HEK293 (cell line): Measurements from ENCODE around the gene ADAMTSL2.

Source experiments
- CTCF ChIA-PET: fragments of 350-600 bp; formaldehyde crosslinking; extraction: SDS; loops from one replicate; lab custom pipeline; 2021; ENCODE audit warnings: antibody characterized with exemption; lab: Yijun Ruan, JAX
- POLR2A ChIA-PET: fragments of 300-600 bp; formaldehyde crosslinking; extraction: SDS; loops from one replicate; lab custom pipeline; 2020; ENCODE audit warnings: antibody characterized with exemption, inconsistent platforms; lab: Yijun Ruan, JAX
- H3K27ac ChIP-seq: fragments of 200-500 bp; sonication (Bioruptor generic); 2 replicates; pipeline ENCODE4 v1.5.1; 2014; ENCODE audit warnings: low read depth, low read length, control low read depth, inconsistent platforms; ENCODE audit errors: extremely low read depth
- H3K36me3 ChIP-seq, 2 experiments: fragments of 200-500 bp in 1 of 2; sonication (Bioruptor generic) in 1 of 2; 1 replicate in 1 of 2; 2 replicates in 1 of 2; pipeline ENCODE4 v1.5.1; 2014 to 2017; ENCODE audit warnings: inconsistent platforms in 2 of 2, low read length in 2 of 2; ENCODE audit not compliant: control insufficient read depth in 2 of 2, insufficient read depth in 1 of 2
- H3K4me1 ChIP-seq: fragments of 200-500 bp; sonication (Bioruptor generic); 2 replicates; pipeline ENCODE4 v1.5.1; 2014; ENCODE audit warnings: mild to moderate bottlenecking, low read length, inconsistent platforms; ENCODE audit not compliant: control insufficient read depth, insufficient read depth
- H3K4me3 ChIP-seq: 2 replicates; pipeline ENCODE4 v1.5.1; 2011; ENCODE audit warnings: low read depth, mild to moderate bottlenecking, control low read depth, low read length, moderate library complexity
- H3K9me3 ChIP-seq: fragments of 200-500 bp; sonication (Bioruptor generic); 2 replicates; pipeline ENCODE4 v1.5.1; 2014; ENCODE audit warnings: low read depth, low read length, inconsistent platforms; ENCODE audit not compliant: control insufficient read depth, insufficient read depth
- BCL11A ChIP-seq: fragments of 450-650 bp; formaldehyde crosslinking; IDR thresholded peaks from 2 replicates; pipeline ENCODE4 v1.5.1; 2016; ENCODE audit warnings: low read depth, missing biosample characterization, missing genetic modification characterization
- EGR2 ChIP-seq: fragments of 450-650 bp; formaldehyde crosslinking; IDR thresholded peaks from 2 replicates; pipeline ENCODE4 v1.5.1; 2016; ENCODE audit warnings: low read depth, missing biosample characterization, missing genetic modification characterization
- FEZF1 ChIP-seq: fragments of 450-650 bp; formaldehyde crosslinking; IDR thresholded peaks from 2 replicates; pipeline ENCODE4 v1.5.1; 2016; ENCODE audit warnings: missing biosample characterization, missing genetic modification characterization
- GLIS1 ChIP-seq: fragments of 450-650 bp; formaldehyde crosslinking; IDR thresholded peaks from 2 replicates; pipeline ENCODE4 v1.5.1; 2016; ENCODE audit warnings: missing biosample characterization, missing genetic modification characterization
- KLF16 ChIP-seq: fragments of 450-650 bp; formaldehyde crosslinking; IDR thresholded peaks from 2 replicates; pipeline ENCODE4 v1.5.1; 2017; ENCODE audit warnings: missing biosample characterization, missing genetic modification characterization
- ZBTB10 ChIP-seq: fragments of 450-650 bp; formaldehyde crosslinking; IDR thresholded peaks from 2 replicates; pipeline ENCODE4 v1.5.1; 2016; ENCODE audit warnings: missing biosample characterization, missing genetic modification characterization
- ZFHX2 ChIP-seq: fragments of 450-650 bp; formaldehyde crosslinking; conservative IDR thresholded peaks from 2 replicates; pipeline ENCODE4 v1.5.1; 2016; ENCODE audit warnings: missing biosample characterization, missing genetic modification characterization
- ZFP3 ChIP-seq: fragments of 450-650 bp; formaldehyde crosslinking; IDR thresholded peaks from 2 replicates; pipeline ENCODE4 v1.5.1; 2016; ENCODE audit warnings: low read depth, missing biosample characterization, missing genetic modification characterization
- ZFP37 ChIP-seq: fragments of 450-650 bp; formaldehyde crosslinking; IDR thresholded peaks from 2 replicates; pipeline ENCODE4 v1.5.1; 2016; ENCODE audit warnings: missing biosample characterization, missing genetic modification characterization
- ZNF157 ChIP-seq: fragments of 450-650 bp; formaldehyde crosslinking; IDR thresholded peaks from 2 replicates; pipeline ENCODE4 v1.5.1; 2016; ENCODE audit warnings: missing biosample characterization, missing genetic modification characterization
- ZNF16 ChIP-seq: fragments of 450-650 bp; formaldehyde crosslinking; IDR thresholded peaks from 2 replicates; pipeline ENCODE4 v1.5.1; 2016; ENCODE audit warnings: low read depth, missing biosample characterization, missing genetic modification characterization
- ZNF184 ChIP-seq: fragments of 450-650 bp; IDR thresholded peaks from 2 replicates; pipeline ENCODE4 v1.5.1; 2018; ENCODE audit warnings: missing biosample characterization, mild to moderate bottlenecking, missing genetic modification characterization
- ZNF362 ChIP-seq: fragments of 450-650 bp; formaldehyde crosslinking; IDR thresholded peaks from 2 replicates; pipeline ENCODE4 v1.5.1; 2016; ENCODE audit warnings: missing biosample characterization, missing genetic modification characterization
- ZNF426 ChIP-seq: fragments of 450-650 bp; formaldehyde crosslinking; IDR thresholded peaks from 2 replicates; pipeline ENCODE4 v1.5.1; 2017; ENCODE audit warnings: missing biosample characterization, missing genetic modification characterization, mild to moderate bottlenecking, inconsistent platforms, moderate library complexity
- ZNF548 ChIP-seq: fragments of 450-650 bp; formaldehyde crosslinking; IDR thresholded peaks from 2 replicates; pipeline ENCODE4 v1.5.1; 2016; ENCODE audit warnings: missing biosample characterization, missing genetic modification characterization
- ZNF626 ChIP-seq: fragments of 450-650 bp; sonication (Bioruptor Pico); formaldehyde crosslinking; IDR thresholded peaks from 2 replicates; pipeline ENCODE4 v1.5.1; 2018; ENCODE audit warnings: missing biosample characterization, missing genetic modification characterization, inconsistent platforms
- ZNF629 ChIP-seq: fragments of 450-650 bp; formaldehyde crosslinking; IDR thresholded peaks from 2 replicates; pipeline ENCODE4 v1.5.1; 2017; ENCODE audit warnings: missing biosample characterization, missing genetic modification characterization
- ZNF660 ChIP-seq: fragments of 450-650 bp; IDR thresholded peaks from 2 replicates; pipeline ENCODE4 v1.5.1; 2018; ENCODE audit warnings: missing biosample characterization, mild to moderate bottlenecking, missing genetic modification characterization
- ZNF701 ChIP-seq: fragments of 450-650 bp; formaldehyde crosslinking; IDR thresholded peaks from 2 replicates; pipeline ENCODE4 v1.5.1; 2016; ENCODE audit warnings: missing biosample characterization, missing genetic modification characterization
- ZNF768 ChIP-seq: fragments of 450-650 bp; formaldehyde crosslinking; IDR thresholded peaks from 2 replicates; pipeline ENCODE4 v1.5.1; 2018; ENCODE audit warnings: missing biosample characterization, mild to moderate bottlenecking, missing genetic modification characterization
- ZSCAN4 ChIP-seq: fragments of 450-650 bp; formaldehyde crosslinking; IDR thresholded peaks from 2 replicates; pipeline ENCODE4 v1.5.1; 2017; ENCODE audit warnings: missing biosample characterization, missing genetic modification characterization
- TF ChIP-seq, protein P1 (sequence below): fragments of 450-650 bp; formaldehyde crosslinking; IDR thresholded peaks from 2 replicates; pipeline ENCODE4 v1.5.0; 2017; ENCODE audit warnings: missing biosample characterization, missing genetic modification characterization, borderline replicate concordance
- TF ChIP-seq, protein P2 (sequence below): fragments of 450-650 bp; formaldehyde crosslinking; optimal IDR thresholded peaks from 2 replicates; pipeline ENCODE3; 2016; ENCODE audit warnings: missing biosample characterization, mild to moderate bottlenecking, missing genetic modification characterization
- TF ChIP-seq, protein P3 (sequence below): fragments of 450-650 bp; formaldehyde crosslinking; IDR thresholded peaks from 2 replicates; pipeline ENCODE4 v1.5.1; 2016; ENCODE audit warnings: missing biosample characterization, missing genetic modification characterization
- TF ChIP-seq, protein P4 (sequence below): fragments of 450-650 bp; formaldehyde crosslinking; IDR thresholded peaks from 2 replicates; pipeline ENCODE4 v1.5.1; 2016; ENCODE audit warnings: missing biosample characterization, missing genetic modification characterization

Gene ADAMTSL2

DNA sequence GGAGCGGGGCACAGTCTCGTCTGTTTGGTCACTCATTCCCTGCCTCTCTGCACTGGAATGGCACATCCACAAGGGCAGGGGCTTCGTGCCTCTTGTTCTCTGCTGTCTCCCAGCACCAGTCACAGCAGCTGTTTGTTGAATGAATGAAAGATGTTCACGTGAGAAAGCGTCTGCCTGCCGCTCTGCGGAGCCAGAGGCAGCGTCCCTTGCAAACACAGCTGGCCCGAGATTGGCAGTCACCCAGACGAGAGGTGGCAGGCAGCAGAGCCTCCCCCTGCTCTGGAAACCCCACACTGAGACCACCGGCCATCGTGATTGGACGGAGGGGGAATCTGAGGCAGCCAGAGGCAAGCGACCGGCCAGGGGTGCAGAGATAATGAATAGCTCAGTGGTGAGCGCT, 80.7 kb downstream of the ADAMTSL2 start (continued):
- TF ChIP-seq ZNF768 (tag by site-specific recombination) = no peak
- no peak for TF ChIP-seq ZNF16 (tag by site-specific recombination)
- no peak for TF ChIP-seq ZFP37
- TF ChIP-seq GLIS1 = no peak
- no peak for TF ChIP-seq ZNF184
- TF ChIP-seq ZSCAN4 = no peak
- TF ChIP-seq ZNF626 (tag by site-specific recombination) = no peak
- TF ChIP-seq, protein P1, sequence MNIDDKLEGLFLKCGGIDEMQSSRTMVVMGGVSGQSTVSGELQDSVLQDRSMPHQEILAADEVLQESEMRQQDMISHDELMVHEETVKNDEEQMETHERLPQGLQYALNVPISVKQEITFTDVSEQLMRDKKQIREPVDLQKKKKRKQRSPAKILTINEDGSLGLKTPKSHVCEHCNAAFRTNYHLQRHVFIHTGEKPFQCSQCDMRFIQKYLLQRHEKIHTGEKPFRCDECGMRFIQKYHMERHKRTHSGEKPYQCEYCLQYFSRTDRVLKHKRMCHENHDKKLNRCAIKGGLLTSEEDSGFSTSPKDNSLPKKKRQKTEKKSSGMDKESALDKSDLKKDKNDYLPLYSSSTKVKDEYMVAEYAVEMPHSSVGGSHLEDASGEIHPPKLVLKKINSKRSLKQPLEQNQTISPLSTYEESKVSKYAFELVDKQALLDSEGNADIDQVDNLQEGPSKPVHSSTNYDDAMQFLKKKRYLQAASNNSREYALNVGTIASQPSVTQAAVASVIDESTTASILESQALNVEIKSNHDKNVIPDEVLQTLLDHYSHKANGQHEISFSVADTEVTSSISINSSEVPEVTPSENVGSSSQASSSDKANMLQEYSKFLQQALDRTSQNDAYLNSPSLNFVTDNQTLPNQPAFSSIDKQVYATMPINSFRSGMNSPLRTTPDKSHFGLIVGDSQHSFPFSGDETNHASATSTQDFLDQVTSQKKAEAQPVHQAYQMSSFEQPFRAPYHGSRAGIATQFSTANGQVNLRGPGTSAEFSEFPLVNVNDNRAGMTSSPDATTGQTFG = no peak

GRCh38 chr9:133615606-133616188, 81.2 kb downstream of the ADAMTSL2 start:
- TF ChIP-seq KLF16 = no peak
- TF ChIP-seq, protein P2, sequence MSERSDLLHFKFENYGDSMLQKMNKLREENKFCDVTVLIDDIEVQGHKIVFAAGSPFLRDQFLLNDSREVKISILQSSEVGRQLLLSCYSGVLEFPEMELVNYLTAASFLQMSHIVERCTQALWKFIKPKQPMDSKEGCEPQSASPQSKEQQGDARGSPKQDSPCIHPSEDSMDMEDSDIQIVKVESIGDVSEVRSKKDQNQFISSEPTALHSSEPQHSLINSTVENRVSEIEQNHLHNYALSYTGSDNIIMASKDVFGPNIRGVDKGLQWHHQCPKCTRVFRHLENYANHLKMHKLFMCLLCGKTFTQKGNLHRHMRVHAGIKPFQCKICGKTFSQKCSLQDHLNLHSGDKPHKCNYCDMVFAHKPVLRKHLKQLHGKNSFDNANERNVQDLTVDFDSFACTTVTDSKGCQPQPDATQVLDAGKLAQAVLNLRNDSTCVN (tag by site-specific recombination) = no peak
- TF ChIP-seq ZBTB10 = no peak
- TF ChIP-seq ZNF660 (tag by site-specific recombination) = no peak
- no peak for TF ChIP-seq ZNF157
- TF ChIP-seq, protein P3, sequence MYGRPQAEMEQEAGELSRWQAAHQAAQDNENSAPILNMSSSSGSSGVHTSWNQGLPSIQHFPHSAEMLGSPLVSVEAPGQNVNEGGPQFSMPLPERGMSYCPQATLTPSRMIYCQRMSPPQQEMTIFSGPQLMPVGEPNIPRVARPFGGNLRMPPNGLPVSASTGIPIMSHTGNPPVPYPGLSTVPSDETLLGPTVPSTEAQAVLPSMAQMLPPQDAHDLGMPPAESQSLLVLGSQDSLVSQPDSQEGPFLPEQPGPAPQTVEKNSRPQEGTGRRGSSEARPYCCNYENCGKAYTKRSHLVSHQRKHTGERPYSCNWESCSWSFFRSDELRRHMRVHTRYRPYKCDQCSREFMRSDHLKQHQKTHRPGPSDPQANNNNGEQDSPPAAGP (tag by site-specific recombination) = no peak
- TF ChIP-seq, protein P4, sequence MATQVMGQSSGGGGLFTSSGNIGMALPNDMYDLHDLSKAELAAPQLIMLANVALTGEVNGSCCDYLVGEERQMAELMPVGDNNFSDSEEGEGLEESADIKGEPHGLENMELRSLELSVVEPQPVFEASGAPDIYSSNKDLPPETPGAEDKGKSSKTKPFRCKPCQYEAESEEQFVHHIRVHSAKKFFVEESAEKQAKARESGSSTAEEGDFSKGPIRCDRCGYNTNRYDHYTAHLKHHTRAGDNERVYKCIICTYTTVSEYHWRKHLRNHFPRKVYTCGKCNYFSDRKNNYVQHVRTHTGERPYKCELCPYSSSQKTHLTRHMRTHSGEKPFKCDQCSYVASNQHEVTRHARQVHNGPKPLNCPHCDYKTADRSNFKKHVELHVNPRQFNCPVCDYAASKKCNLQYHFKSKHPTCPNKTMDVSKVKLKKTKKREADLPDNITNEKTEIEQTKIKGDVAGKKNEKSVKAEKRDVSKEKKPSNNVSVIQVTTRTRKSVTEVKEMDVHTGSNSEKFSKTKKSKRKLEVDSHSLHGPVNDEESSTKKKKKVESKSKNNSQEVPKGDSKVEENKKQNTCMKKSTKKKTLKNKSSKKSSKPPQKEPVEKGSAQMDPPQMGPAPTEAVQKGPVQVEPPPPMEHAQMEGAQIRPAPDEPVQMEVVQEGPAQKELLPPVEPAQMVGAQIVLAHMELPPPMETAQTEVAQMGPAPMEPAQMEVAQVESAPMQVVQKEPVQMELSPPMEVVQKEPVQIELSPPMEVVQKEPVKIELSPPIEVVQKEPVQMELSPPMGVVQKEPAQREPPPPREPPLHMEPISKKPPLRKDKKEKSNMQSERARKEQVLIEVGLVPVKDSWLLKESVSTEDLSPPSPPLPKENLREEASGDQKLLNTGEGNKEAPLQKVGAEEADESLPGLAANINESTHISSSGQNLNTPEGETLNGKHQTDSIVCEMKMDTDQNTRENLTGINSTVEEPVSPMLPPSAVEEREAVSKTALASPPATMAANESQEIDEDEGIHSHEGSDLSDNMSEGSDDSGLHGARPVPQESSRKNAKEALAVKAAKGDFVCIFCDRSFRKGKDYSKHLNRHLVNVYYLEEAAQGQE (tag by site-specific recombination) = no peak
- TF ChIP-seq ZNF362 = no peak
- TF ChIP-seq ZFP3 (tag by site-specific recombination) = peak; percentile 72
- no peak for TF ChIP-seq BCL11A (tag by site-specific recombination)
- TF ChIP-seq FEZF1 (tag by site-specific recombination) = no peak
- TF ChIP-seq EGR2 (tag by site-specific recombination) = peak; percentile 69
- no peak for TF ChIP-seq ZNF629 (tag by site-specific recombination)
- no peak for TF ChIP-seq ZNF701 (tag by site-specific recombination)
- peak; percentile 50 for TF ChIP-seq ZFHX2 (tag by site-specific recombination)
- no peak for TF ChIP-seq ZNF426
- no peak for TF ChIP-seq ZNF548 (tag by site-specific recombination)
- TF ChIP-seq, all 188 proteins: peak for 3
- no peaks in the 10 kb centered on the region for H3K9me3 ChIP-seq
- no peaks in the 10 kb centered on the region for H3K4me1 ChIP-seq
- ChIA-PET CTCF (no interaction called here), POLR2A (no interaction called here)
- no peak overlapping the region for H3K4me3 ChIP-seq
- H3K27ac ChIP-seq = no peak overlapping the region
- H3K36me3 ChIP-seq = no peaks in the 10 kb centered on the region
